Smooth muscle cell (in vitro differentiated cells): ENCODE results near the gene LITAFD. TPM values are rescaled to one million over a fixed set of nuclear protein-coding genes. Genes with fewer than 3 reads are reported as not detected.
"Not testable (repeated sequence)": the region's sequence is repeated elsewhere in the genome, so short reads cannot be mapped to it uniquely, and the experiment has no call there.

Experiments used
- DNase-seq: peaks from one replicate; lab custom pipeline; 2025; ENCODE audit not compliant: unreplicated experiment; lab: John Stamatoyannopoulos, UW
- H2AFZ ChIP-seq: fragments of 200-600 bp; sonication (generic); 2 replicates; pipeline ENCODE4 v1.6.0; 2016; ENCODE audit warnings: antibody characterized with exemption, low read depth, mild to moderate bottlenecking
- H3F3A ChIP-seq: fragments of 200-600 bp; sonication (generic); 2 replicates; pipeline ENCODE4 v1.6.0; 2017; ENCODE audit warnings: antibody characterized with exemption, low read depth
- H3K27ac ChIP-seq: fragments of 200-600 bp; sonication (generic); 2 replicates; pipeline ENCODE4 v1.5.1; 2016; ENCODE audit warnings: low read depth, mild to moderate bottlenecking
- H3K27me3 ChIP-seq: fragments of 200-600 bp; sonication (generic); 2 replicates; pipeline ENCODE4 v1.6.1; 2016; ENCODE audit warnings: low read depth, mild to moderate bottlenecking
- H3K36me3 ChIP-seq: fragments of 200-600 bp; sonication (generic); 2 replicates; pipeline ENCODE4 v1.5.1; 2016; ENCODE audit warnings: low read depth
- H3K4me1 ChIP-seq: fragments of 200-600 bp; sonication (generic); 2 replicates; pipeline ENCODE4 v1.5.1; 2016; ENCODE audit warnings: low read depth
- H3K4me2 ChIP-seq: fragments of 200-600 bp; sonication (generic); 2 replicates; pipeline ENCODE4 v1.6.0; 2016; ENCODE audit warnings: mild to moderate bottlenecking
- H3K4me3 ChIP-seq: fragments of 200-600 bp; sonication (generic); 2 replicates; pipeline ENCODE4 v1.5.1; 2016; ENCODE audit warnings: mild to moderate bottlenecking
- H3K79me2 ChIP-seq: fragments of 200-600 bp; sonication (generic); 2 replicates; pipeline ENCODE4 v1.6.0; 2016; ENCODE audit warnings: low read depth, mild to moderate bottlenecking
- H3K9ac ChIP-seq: fragments of 200-600 bp; sonication (generic); 2 replicates; pipeline ENCODE4 v1.6.0; 2016; ENCODE audit warnings: low read depth
- H3K9me3 ChIP-seq: fragments of 200-600 bp; sonication (generic); replicated peaks from 2 replicates; pipeline ENCODE4 v1.5.1; 2016; ENCODE audit warnings: low read depth
- H4K20me1 ChIP-seq: fragments of 200-600 bp; sonication (generic); 2 replicates; pipeline ENCODE4 v1.6.0; 2016; ENCODE audit warnings: low read depth
- CTCF ChIP-seq: fragments of 200-600 bp; sonication (generic); IDR thresholded peaks from 2 replicates; pipeline ENCODE4 v1.5.1; 2017; ENCODE audit warnings: borderline replicate concordance, mild to moderate bottlenecking, antibody characterized with exemption; ENCODE audit not compliant: insufficient read depth, poor library complexity, severe bottlenecking
- WGBS: methylation state at CpG from one replicate; pipeline ENCODE4 v1.1.7; 2016; ENCODE audit warnings: low lambda C conversion rate; 5-methylcytosine and 5-hydroxymethylcytosine counted together
- polyA plus RNA-seq: library from polyadenylated mRNA; unstranded; fragments of >200 nt; fragmentation: Nextera tagmentation; extraction: Ambion mirVana; gene quantifications from 2 replicates; pipeline ENCODE4 v1.2.1, GENCODE V29; 2016
- total RNA-seq: library from RNA; depleted of rRNA; stranded (reverse); fragments of >200 nt; gene quantifications from 2 replicates; pipeline ENCODE4 v1.2.3, GENCODE V29; 2014

LITAFD gene
- total RNA-seq (not detected in 2 replicates), polyA plus RNA-seq (0.37 TPM in 1 of 2 replicates, not detected in the other)

DNA sequence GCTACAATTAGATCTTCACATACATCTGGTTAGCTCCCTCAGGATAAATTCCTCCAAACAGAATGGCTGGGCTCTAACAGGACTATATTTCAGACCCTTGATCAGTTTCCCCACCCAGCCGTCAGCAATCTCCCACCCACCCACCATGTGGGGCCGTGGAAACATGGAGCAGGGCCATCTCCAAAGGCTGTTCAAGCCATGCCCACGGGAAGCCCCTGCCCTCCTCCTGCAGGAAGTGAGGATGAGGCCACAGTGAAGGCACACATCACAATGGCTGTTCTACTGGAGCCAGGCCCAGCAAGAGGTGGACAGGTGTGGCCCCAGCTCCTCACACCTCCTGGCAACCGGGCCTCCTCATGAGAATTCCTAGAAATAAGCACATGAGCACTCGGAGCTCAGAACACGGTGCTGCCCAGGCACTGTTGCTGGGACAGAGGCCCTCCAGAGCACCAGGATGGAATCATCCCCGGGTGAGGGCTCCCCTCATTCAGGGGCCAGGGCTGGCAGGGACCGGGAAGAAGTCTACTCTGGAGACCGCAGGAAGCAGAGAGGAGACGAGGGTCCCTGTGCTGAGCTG lies at the start of gene LITAFD:
TSS of gene LITAFD (plus strand) at position 311 of the 577 bp plus-strand sequence. CDS start 2,005 bp downstream, outside the sequence.
- WGBS, result 94% methylated on average over 10 of the region's 10 CpGs
- H3K9me3 ChIP-seq, result no peaks in the 10 kb centered on the region
- no peak within 1 kb of the TSS for H3K27ac ChIP-seq
- H3K4me1 ChIP-seq, result peaks cover 22% of the 10 kb centered on the region
- no peaks in the 10 kb centered on the region for H3K79me2 ChIP-seq
- TF ChIP-seq CTCF, result no peak
- H3K27me3 ChIP-seq, result no peaks in the 10 kb centered on the region
- no peak within 1 kb of the TSS for H3K4me3 ChIP-seq
- no peaks in the 10 kb centered on the region for H3K36me3 ChIP-seq
- H3F3A ChIP-seq, result peaks cover 4% of the 10 kb centered on the region
- H2AFZ ChIP-seq, result no peak within 1 kb of the TSS
- no peak for DNase-seq
- no peak within 1 kb of the TSS for H3K9ac ChIP-seq
- H3K4me2 ChIP-seq, result no peak within 1 kb of the TSS
- peaks cover 24% of the 10 kb centered on the region for H4K20me1 ChIP-seq

- no peak overlapping the region for H3K9ac ChIP-seq
- 79% methylated on average over 16 of the region's 16 CpGs for WGBS
- no peaks in the 10 kb centered on the region for H3F3A ChIP-seq
- DNase-seq, result no peak
- peaks cover 41% of the 10 kb centered on the region for H3K79me2 ChIP-seq
- peaks cover 78% of the 10 kb centered on the region for H4K20me1 ChIP-seq
- no peak overlapping the region for H2AFZ ChIP-seq
- H3K9me3 ChIP-seq, result no peaks in the 10 kb centered on the region
- no peak overlapping the region for H3K4me3 ChIP-seq
- peaks cover 7% of the 10 kb centered on the region for H3K4me1 ChIP-seq
- TF ChIP-seq CTCF, result no peak
- no peak overlapping the region for H3K4me2 ChIP-seq
- H3K27ac ChIP-seq, result no peak overlapping the region
- H3K36me3 ChIP-seq, result no peaks in the 10 kb centered on the region
- no peaks in the 10 kb centered on the region for H3K27me3 ChIP-seq
Measured at GRCh38 chr16:8832717-8833105, 49.4 kb upstream of the LITAFD start.

DNA sequence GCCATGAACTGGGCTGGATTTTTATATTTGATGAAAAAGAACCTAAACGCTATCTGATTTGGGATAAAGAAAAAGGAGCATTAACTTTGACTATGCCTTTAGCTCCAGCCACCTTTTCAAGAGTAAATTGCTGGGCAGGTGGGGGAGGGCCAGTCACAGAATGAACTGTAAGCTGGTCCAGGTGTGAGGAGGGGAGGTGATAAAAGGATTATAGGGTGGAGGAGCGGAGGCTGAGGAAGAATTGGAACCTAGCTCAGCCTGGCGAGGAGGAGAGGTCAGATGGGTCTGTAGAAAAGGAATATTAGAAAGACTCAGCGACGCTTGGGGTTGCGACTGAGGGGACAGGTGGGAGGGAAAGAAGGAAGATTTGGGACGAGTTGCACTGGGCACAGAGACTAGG lies 45.4 kb upstream of the LITAFD start:
- not testable (repeated sequence) for DNase-seq, H3K4me1 ChIP-seq, H3K27ac ChIP-seq, H3K9me3 ChIP-seq, H3K36me3 ChIP-seq, H3K27me3 ChIP-seq, H3K4me3 ChIP-seq, H2AFZ ChIP-seq, H3K9ac ChIP-seq, H3K4me2 ChIP-seq, H3F3A ChIP-seq
- Histone ChIP-seq H3K79me2 (peaks cover 34% of the 10 kb centered on the region), H4K20me1 (peaks cover 64% of the 10 kb centered on the region)
- 66% methylated on average over 7 of the region's 7 CpGs for WGBS

- peaks cover 62% of the 10 kb centered on the region for H4K20me1 ChIP-seq
- not testable (repeated sequence) for H3K9me3 ChIP-seq, H3K27ac ChIP-seq, H3K36me3 ChIP-seq, H3K4me3 ChIP-seq, H3K9ac ChIP-seq, H3K27me3 ChIP-seq, H3K4me1 ChIP-seq, H2AFZ ChIP-seq, H3K4me2 ChIP-seq, H3F3A ChIP-seq, DNase-seq
- WGBS, result 98% methylated on average over 15 of the region's 15 CpGs
- peaks cover 26% of the 10 kb centered on the region for H3K79me2 ChIP-seq
Measured at GRCh38 chr16:8837594-8837993, 44.6 kb upstream of the LITAFD start.

GRCh38 chr16:8842016-8842415 lies 40.1 kb upstream of the LITAFD start:
- WGBS, result 79% methylated on average over 4 of the region's 4 CpGs
- H4K20me1 ChIP-seq, result peaks cover 81% of the 10 kb centered on the region
- not testable (repeated sequence) for H3F3A ChIP-seq, H3K27me3 ChIP-seq, H3K36me3 ChIP-seq, H3K9me3 ChIP-seq, H3K9ac ChIP-seq, H3K4me3 ChIP-seq, DNase-seq, H3K4me1 ChIP-seq, H3K4me2 ChIP-seq, H3K27ac ChIP-seq, H2AFZ ChIP-seq
- peaks cover 39% of the 10 kb centered on the region for H3K79me2 ChIP-seq

DNA sequence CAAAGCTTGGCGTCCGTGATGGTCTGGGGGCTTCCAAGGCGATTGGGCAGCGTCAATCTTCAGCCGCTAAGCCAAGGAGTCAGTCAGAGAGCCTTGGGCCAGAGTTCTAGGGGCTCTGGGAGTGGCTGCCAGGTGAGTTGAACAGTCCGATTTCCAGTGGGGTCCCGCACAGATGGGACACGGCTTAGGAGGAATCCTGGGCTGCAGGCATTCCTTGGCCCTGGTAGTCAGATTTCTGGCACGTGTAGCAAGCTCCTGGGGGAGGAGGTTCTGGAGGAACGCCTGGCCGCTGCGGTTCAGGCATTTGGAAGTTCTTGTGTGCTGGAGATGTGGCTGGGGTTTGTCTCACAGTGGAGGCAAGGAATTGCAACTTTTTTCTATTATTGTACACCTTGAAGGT lies 38.9 kb upstream of the LITAFD start:
- H3K9ac ChIP-seq, H2AFZ ChIP-seq, H3K27me3 ChIP-seq, DNase-seq, H3F3A ChIP-seq, H3K36me3 ChIP-seq, H3K27ac ChIP-seq, H3K9me3 ChIP-seq, H3K4me3 ChIP-seq, H3K4me2 ChIP-seq, H3K4me1 ChIP-seq: not testable (repeated sequence)
- WGBS, result 96% methylated on average over 8 of the region's 12 CpGs
- Histone ChIP-seq H4K20me1 (peaks cover 80% of the 10 kb centered on the region), H3K79me2 (peaks cover 32% of the 10 kb centered on the region)
